Memory B cell (primary cell): ENCODE measurements around the gene NEK5.

Source experiments
- ATAC-seq: fragments of 150-1000 bp; cut with Tn5 transposase; 2 replicates; pipeline ENCODE4 v1.10.0; 2021; ENCODE audit warnings: low read depth, mild to moderate bottlenecking, moderate library complexity
- DNase-seq, 2 donors: peaks; one replicate each; pipeline ENCODE4 v3.0.0; 2022; ENCODE audit warnings: low spot score in 2 of 2
- H3K27ac Mint-ChIP-seq: one replicate; pipeline ENCODE4 v1.8.0; 2022; ENCODE audit warnings: mild to moderate bottlenecking, moderate library complexity, mixed read lengths
- H3K27me3 Mint-ChIP-seq: one replicate; pipeline ENCODE4 v1.8.0; 2022; ENCODE audit warnings: mixed read lengths
- H3K36me3 Mint-ChIP-seq: one replicate; pipeline ENCODE4 v1.8.0; 2022; ENCODE audit warnings: mild to moderate bottlenecking, mixed read lengths
- H3K4me1 Mint-ChIP-seq: one replicate; pipeline ENCODE4 v1.8.0; 2022; ENCODE audit warnings: mixed read lengths
- H3K4me3 Mint-ChIP-seq: one replicate; pipeline ENCODE4 v1.8.0; 2022; ENCODE audit warnings: mild to moderate bottlenecking, moderate library complexity, mixed read lengths
- H3K9me3 Mint-ChIP-seq: one replicate; pipeline ENCODE4 v1.8.0; 2022; ENCODE audit warnings: mixed read lengths

Gene NEK5

DNA sequence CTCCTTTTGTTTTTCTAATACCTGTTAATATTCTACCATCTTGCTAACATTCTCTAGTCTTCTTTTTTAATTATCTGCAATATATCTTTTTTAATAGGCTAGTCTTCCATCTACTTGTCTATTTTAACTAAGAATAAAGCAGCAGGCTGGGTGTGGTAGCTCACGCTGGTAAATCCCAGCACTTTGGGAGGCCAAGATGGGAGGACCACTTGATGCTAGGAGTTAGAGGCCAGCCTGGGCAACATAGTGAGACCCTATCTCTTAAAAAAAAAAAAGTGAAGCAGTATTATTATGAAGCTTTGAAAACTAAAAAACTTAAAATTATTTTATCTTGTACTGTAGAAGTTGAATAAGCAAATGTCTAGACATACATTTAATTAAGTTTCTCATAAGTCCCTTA lies 101.0 kb downstream of the NEK5 start:
- H3K4me1 Mint-ChIP-seq, result peaks cover 16% of the 10 kb centered on the region
- no peak overlapping the region for H3K27ac Mint-ChIP-seq
- no peaks in the 10 kb centered on the region for H3K27me3 Mint-ChIP-seq
- H3K36me3 Mint-ChIP-seq, result peaks cover 47% of the 10 kb centered on the region
- H3K9me3 Mint-ChIP-seq, result peaks cover 9% of the 10 kb centered on the region
- H3K4me3 Mint-ChIP-seq, result no peak overlapping the region
- DNase-seq (no peak), ATAC-seq (no peak)

DNA sequence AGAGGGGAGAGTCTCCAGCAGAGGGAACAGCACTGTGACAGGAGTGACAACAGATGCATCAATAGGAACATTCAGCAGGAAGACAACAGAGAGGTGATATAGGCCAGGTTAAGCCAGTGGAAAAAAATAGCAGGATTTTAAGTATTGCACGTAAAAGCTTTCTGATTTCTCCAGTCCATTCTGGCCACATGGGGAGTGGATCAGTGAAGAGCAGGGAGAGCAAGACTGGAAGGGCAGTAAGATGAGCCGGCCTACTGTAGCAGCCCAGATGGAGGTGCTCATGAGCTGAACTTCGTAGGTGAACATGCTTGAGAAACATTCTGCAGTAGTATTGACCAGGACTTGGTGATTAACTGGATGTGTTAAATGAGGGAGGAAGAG lies 102.6 kb downstream of the NEK5 start:
- Mint-ChIP-seq H3K9me3 (peaks cover 9% of the 10 kb centered on the region), H3K27ac (no peak overlapping the region), H3K4me3 (no peak overlapping the region), H3K27me3 (no peaks in the 10 kb centered on the region), H3K36me3 (peaks cover 48% of the 10 kb centered on the region), H3K4me1 (peaks cover 16% of the 10 kb centered on the region)
- no peak for DNase-seq
- ATAC-seq, result no peak

DNA sequence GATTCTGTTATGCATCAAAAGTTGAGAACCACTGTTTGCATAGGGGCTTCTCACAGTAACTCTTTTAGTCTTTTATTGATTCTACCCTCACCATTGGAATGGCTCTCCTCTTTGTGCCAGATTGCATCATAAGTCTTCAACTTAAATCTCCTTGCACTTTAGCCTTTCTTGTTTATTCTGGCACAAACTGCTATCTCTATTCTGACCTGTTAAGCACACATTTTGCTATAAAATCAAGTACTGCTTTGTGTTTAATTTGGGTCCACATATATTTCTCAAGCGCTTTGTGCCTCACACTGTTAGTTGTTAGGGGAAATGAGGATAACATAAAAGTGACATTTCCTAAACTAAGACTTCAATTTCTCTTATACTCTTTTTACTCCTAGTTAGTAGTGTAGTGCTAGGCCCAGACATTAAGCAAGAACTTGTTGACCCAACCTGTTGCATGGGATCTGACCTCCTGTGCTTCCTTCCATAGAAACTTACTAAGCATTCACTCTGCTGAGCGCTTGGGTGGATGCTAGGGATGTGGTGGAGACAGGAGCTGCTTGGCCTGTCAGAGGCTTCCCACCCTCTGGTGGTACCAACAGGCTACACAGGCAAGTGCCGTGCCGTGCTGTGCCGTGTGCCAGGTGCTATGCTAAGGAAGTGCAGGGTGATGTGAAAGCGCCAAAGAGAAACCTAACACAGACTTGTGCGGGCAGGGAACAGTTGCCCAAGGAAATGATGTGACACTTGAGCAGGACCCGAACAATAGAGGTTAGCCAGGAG lies 103.2 kb downstream of the NEK5 start:
- H3K9me3 Mint-ChIP-seq, result peaks cover 9% of the 10 kb centered on the region
- peaks cover 52% of the 10 kb centered on the region for H3K36me3 Mint-ChIP-seq
- DNase-seq, result no peak

DNA sequence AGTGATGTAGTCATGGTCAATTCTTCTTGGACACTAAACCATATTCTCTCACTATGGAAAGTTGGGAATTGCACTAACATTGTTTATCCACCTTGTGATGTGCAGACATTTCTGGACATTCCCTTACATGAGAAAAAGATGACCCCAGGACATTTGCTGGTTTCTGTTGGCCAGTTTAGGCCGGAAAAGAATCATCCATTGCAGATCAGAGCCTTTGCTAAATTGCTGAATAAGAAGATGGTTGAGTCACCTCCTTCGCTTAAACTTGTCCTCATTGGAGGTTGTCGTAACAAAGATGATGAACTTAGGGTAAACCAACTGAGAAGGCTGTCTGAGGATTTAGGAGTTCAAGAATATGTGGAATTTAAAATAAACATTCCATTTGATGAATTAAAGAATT lies 104.4 kb downstream of the NEK5 start, which contains the start of gene UTP14C:
Gene UTP14C, plus strand, starts transcription at position 211 of the 400 bp plus-strand sequence. CDS start 4,114 bp downstream, outside the sequence.
- no peak for ATAC-seq
- peaks cover 9% of the 10 kb centered on the region for H3K9me3 Mint-ChIP-seq
- H3K4me1 Mint-ChIP-seq, result peaks cover 22% of the 10 kb centered on the region
- no peak within 1 kb of the TSS for H3K27ac Mint-ChIP-seq
- no peak within 1 kb of the TSS for H3K4me3 Mint-ChIP-seq
- H3K36me3 Mint-ChIP-seq, result peaks cover 52% of the 10 kb centered on the region
- no peaks in the 10 kb centered on the region for H3K27me3 Mint-ChIP-seq
- no peak for DNase-seq

More for the DNA sequence above, 103.2 kb downstream of the NEK5 start:
- H3K27ac Mint-ChIP-seq, result no peak overlapping the region
- peaks cover 18% of the 10 kb centered on the region for H3K4me1 Mint-ChIP-seq
- H3K4me3 Mint-ChIP-seq, result no peak overlapping the region
- no peaks in the 10 kb centered on the region for H3K27me3 Mint-ChIP-seq
- no peak for ATAC-seq

DNA sequence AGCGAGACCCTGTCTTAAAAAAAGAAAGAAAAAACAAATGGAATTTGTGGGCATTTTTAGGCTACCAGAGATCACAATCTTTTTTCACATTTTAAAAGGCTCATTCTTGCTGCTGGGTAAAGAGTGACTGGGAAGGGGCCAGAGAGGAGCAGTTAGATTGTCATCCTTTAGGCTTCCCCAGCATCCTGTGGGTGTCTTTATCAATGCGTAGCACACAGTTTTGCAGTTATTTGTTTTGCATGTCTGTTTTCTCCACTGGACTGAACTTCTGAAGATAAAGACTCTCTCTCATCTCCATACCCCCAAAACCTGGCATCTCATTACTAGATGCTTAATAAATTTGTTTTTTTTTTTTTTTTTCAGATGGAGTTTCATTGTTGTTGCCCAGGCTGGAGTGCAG lies 106.5 kb downstream of the NEK5 start:
- Mint-ChIP-seq H3K9me3 (peaks cover 6% of the 10 kb centered on the region), H3K27ac (no peak overlapping the region), H3K36me3 (peaks cover 49% of the 10 kb centered on the region), H3K4me3 (no peak overlapping the region), H3K4me1 (peaks cover 25% of the 10 kb centered on the region), H3K27me3 (no peaks in the 10 kb centered on the region)
- ATAC-seq, result no peak
- DNase-seq, result no peak

DNA sequence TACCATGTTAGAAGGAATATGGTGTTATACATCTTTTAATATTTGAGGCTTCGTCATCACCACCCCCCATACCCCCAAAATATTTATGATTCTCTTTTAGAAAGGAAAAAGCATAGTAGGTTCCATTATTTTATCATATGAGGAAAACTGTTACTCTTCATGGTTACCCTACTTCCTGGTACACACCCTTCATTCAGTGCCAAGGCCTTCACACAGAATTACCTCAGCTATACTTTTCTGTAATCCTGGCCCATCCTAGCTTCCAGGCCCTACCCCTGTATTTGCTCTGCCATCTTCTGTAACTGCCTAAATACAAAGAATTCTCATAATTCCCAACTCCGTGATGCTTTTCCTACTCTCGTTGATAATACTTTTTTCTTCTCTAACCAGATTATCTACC lies 108.7 kb downstream of the NEK5 start:
- Mint-ChIP-seq H3K9me3 (no peaks in the 10 kb centered on the region), H3K4me3 (no peak overlapping the region), H3K4me1 (peaks cover 13% of the 10 kb centered on the region), H3K27ac (no peak overlapping the region), H3K27me3 (no peaks in the 10 kb centered on the region), H3K36me3 (peaks cover 43% of the 10 kb centered on the region)
- ATAC-seq (no peak), DNase-seq (no peak)

DNA sequence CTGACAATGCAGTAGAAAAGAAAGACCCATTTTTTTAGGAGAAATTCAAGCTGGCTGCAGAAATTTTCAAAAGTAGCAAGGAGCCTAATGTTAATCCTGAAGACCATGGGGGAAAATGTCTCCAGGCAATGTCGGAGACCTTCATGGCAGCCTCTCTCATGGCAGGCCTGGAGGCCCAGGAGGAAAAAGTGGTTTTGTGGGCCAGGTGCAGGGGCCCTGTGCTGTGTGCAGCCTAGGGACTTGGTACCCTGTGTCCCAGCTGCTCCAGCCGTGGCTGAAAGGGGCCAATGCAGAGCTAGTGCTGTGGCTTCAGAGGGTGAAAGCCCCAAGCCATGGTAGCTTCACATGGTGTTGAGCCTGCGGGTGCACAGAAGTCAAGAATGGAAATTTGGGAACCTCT lies 112.6 kb downstream of the NEK5 start:
- no peak for DNase-seq
- H3K36me3 Mint-ChIP-seq, result peaks cover 35% of the 10 kb centered on the region

DNA sequence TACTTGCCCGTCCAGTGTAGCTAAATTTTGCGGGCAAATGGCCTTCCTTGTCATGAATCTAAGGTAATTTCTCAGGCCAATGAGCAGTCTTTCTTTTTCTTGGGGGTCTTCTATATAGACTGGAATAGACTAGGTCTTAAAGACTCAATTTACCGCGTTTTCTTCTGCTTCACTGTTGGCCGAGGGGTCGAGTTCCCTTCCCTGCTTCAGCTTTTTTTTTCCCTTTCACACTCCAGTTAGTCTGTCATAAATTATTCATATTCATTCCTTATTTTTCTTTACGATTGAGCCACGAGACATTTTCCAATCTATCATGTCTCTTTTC lies 116.4 kb downstream of the NEK5 start:
- Mint-ChIP-seq H3K27me3 (peaks cover 9% of the 10 kb centered on the region), H3K9me3 (no peaks in the 10 kb centered on the region), H3K4me3 (peak overlapping the region; percentile 95), H3K27ac (peak overlapping the region; percentile 92), H3K36me3 (peaks cover 14% of the 10 kb centered on the region), H3K4me1 (peaks cover 13% of the 10 kb centered on the region)
- DNase-seq (no peak), ATAC-seq (no peak)

More for the DNA sequence above, 112.6 kb downstream of the NEK5 start:
- Mint-ChIP-seq H3K4me1 (peaks cover 16% of the 10 kb centered on the region), H3K27ac (no peak overlapping the region), H3K9me3 (no peaks in the 10 kb centered on the region), H3K4me3 (no peak overlapping the region), H3K27me3 (no peaks in the 10 kb centered on the region)
- no peak for ATAC-seq

DNA sequence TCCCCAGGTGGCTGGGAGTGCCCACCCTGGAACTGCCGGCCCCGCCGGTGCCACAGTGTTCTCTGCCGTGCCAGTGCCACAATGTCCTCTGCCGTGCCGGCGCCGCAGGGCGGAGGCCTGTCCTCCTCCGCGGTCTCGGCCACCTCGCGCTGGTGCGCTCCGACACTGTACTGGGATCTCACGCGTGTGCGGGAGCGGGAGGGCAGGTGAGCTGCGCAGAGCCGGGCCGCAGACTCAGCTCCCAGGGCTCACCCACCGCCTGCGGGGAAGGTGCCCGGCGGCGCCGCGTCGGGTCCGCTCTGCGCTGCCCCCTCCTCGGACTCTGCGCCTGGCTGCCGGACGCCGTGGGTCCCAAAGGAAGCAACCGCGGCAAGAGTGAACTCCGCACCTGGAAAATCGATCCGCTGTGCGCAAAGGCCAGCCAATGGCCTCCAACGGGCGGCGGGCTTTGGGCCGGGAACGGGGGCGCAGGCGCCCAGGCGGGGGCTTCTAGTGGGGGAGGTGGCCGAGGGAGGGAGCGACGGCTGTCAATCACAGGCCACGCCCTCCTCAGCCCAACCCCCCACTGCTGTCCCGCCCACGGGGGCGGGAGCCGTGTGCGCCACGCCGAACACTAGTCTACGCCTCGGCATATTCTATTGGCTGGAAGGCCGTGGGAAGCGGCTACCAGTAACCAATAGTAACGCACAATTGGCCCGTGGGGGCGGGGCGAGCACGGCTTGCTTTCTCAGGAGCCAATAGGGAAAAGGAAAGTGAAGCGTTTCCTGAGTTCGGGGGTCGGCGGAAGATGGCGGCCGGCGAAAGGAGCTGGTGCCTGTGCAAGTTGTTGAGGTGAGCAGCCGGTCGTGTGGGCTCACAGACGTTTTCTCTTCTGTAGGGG lies 117.0 kb downstream of the NEK5 start, which contains the start of gene ALG11:
Gene ALG11, plus strand, starts transcription at position 767 of the 880 bp plus-strand sequence. Its CDS starts 21 bp downstream, at position 788.
- peaks cover 11% of the 10 kb centered on the region for H3K27me3 Mint-ChIP-seq
- DNase-seq (peak; percentile 99), ATAC-seq (peak; percentile 97)
- H3K4me1 Mint-ChIP-seq, result peaks cover 11% of the 10 kb centered on the region
- H3K4me3 Mint-ChIP-seq, result peak within 1 kb of the TSS; percentile 95
- no peaks in the 10 kb centered on the region for H3K9me3 Mint-ChIP-seq
- peaks cover 12% of the 10 kb centered on the region for H3K36me3 Mint-ChIP-seq
- H3K27ac Mint-ChIP-seq, result peak within 1 kb of the TSS; percentile 92

DNA sequence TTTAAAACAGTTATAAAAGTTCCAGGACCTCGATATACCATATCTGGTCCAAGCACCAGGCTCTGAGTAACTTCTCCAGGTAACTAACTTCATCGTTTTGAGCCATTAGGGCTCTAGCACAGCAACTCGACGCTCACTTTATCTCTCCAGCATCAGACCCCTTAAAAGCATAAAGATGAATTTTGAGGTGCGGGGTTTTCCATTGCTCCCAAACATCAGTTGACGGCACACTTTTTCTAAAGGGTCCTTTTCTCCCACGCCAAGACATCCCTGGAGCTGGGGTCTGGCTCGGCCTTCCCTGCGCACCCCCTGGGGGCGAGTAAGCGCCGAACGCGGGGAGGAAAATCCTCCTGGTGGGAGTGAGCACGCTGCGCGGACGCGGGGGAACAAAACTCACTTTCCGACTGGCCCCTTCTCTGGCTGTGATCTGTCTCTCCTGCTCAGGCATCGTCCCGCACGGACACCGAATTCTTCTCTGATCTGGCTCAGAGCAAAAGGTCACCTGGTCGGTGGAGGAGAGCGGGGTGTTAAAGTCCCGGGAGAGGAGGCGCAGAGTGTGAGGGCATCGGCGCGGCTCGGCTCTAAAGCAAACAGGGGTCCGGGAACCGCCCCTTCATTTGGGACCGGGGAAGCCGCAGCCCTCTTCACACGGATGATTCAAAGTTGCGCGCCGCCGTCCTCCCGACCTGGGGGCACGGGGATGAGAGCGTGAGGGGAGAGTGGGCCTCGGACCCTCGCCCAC lies 117.8 kb downstream of the NEK5 start, which contains the start of gene ATP7B:
Gene ATP7B, minus strand, starts transcription at position 561 of the 742 bp plus-strand sequence. Its CDS starts 113 bp downstream, at position 448.
- Mint-ChIP-seq H3K4me1 (peaks cover 11% of the 10 kb centered on the region), H3K36me3 (peaks cover 5% of the 10 kb centered on the region), H3K27ac (peak within 1 kb of the TSS; percentile 92), H3K9me3 (no peaks in the 10 kb centered on the region), H3K4me3 (peak within 1 kb of the TSS; percentile 95), H3K27me3 (peaks cover 15% of the 10 kb centered on the region)
- DNase-seq (peak; percentile 20 to 44), ATAC-seq (no peak)

DNA sequence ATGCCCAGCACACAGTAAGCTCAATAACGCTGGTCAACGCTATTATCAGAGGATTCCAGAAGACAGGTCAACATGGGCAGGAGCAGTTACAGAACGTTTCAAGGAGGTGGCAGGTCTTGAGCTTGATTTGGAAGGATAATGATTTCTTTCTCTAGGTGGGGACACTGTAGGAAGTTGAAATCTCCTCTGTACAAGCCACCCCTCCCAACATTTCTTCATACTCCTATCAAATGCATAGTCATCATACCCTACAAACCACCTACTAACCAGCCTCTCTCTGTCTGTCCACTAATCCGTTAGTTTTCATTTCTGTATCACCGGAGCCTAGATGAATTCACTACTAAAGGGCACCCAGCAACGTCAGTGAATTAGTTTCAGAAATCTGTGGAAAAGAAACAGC lies 118.9 kb downstream of the NEK5 start:
- H3K27ac Mint-ChIP-seq, result no peak overlapping the region
- H3K36me3 Mint-ChIP-seq, result no peaks in the 10 kb centered on the region
- peaks cover 15% of the 10 kb centered on the region for H3K27me3 Mint-ChIP-seq
- no peak for ATAC-seq
- H3K4me1 Mint-ChIP-seq, result peaks cover 8% of the 10 kb centered on the region
- H3K9me3 Mint-ChIP-seq, result no peaks in the 10 kb centered on the region
- H3K4me3 Mint-ChIP-seq, result peak overlapping the region; percentile 11
- no peak for DNase-seq

DNA sequence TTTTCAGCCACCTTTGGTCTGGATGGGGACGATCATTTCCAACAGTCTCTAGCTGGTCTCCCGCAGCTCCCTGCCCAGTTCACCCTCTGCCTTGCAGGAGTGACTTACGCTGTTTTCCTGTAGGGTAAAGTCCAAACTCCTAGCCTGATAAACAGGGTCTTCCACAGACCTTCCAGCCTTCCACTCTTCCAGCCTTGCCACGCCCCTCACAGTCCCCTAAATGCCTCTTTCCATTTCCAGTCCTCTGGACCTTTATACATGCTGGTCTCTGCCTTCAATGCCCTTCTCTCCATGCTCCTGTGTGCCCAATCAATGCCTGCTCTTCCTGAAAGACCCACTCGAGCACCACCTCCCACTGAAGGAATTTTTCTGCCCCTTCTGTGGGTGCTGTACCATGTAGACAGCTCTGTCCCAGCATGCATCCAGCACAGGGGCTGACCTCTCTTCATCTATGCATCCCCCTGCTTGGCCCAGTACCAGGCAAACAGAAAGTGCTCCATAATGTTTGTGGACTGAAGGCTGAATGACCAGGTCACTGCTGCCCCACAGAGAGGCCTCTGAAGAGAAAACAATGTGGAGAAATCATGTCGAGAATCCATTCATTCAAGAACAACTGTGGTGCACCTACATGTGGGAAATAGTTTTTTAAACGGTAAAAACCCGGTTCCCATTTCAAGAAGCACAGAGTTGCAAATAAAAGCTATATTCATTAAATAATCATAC lies 122.2 kb downstream of the NEK5 start:
- DNase-seq, result no peak
- Mint-ChIP-seq H3K27ac (no peak overlapping the region), H3K4me1 (peaks cover 5% of the 10 kb centered on the region), H3K4me3 (no peak overlapping the region), H3K36me3 (no peaks in the 10 kb centered on the region), H3K9me3 (no peaks in the 10 kb centered on the region), H3K27me3 (peaks cover 15% of the 10 kb centered on the region)
- ATAC-seq, result no peak

DNA sequence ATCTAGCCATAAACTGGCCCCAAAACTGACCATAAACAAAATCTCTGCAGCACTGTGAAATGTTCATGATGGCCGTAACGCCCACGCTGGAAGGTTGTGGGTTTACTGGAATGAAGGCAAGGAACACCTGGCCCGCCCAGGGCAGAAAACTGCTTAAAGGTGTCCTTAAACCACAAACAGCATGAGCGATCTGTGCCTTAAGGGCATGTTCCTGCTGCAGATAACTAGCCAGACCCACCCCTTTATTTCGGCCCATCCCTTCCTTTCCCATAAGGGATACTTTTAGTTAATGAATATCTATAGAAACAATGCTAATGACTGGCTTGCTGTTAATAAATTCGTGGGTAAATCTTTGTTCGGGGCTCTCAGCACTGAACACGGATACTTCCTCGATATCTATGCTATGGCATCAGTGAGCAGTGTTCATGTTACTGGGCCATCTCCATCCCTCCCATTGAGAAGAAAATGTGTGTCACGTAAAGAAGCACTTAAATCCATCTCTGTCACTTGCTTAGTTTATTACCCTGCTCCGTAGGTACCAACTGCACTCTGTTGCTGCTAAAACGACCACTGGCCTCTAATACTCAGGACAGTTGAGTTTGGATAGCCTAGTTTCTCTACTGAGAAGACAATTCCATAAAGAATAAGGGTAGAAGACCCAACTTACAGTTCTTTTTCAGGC lies 122.9 kb downstream of the NEK5 start:
- Mint-ChIP-seq H3K4me3 (no peak overlapping the region), H3K36me3 (no peaks in the 10 kb centered on the region), H3K27ac (no peak overlapping the region), H3K9me3 (no peaks in the 10 kb centered on the region), H3K27me3 (peaks cover 13% of the 10 kb centered on the region), H3K4me1 (peaks cover 2% of the 10 kb centered on the region)
- ATAC-seq, result no peak
- no peak for DNase-seq
